ENCODE measurements around the gene LRCH1. TPM values are rescaled to one million over a fixed set of nuclear protein-coding genes. Genes with fewer than 3 reads are reported as not detected.

LRCH1 gene
- total and polyA plus RNA-seq, 10 of the 15 experiments (the other 5 are each of a cell fraction or from before 2014, with no cell fraction given) = 5.3 to 48.9 (median 14.4) TPM

DNA sequence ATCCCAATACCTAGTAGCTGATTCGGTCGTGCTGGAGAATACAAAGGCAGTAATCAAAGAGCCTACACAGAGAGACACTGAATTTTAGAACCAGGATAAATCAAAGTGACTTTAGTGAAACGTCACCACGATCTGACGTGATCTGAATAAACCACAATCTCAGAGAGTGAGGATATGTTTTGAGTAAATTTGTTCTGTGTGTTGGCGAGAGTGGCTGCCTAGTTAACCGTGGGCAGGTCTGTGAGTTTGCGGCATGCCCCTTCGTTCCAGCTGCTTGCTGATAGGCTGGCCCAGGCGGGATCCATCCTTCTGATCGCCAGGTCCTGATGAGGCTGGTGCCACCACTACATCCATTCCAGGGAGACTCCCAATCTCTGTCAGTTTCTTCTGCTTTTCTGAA lies 40.4 kb downstream of the LRCH1 start (continued):
- TF ChIP-seq, protein P1, sequence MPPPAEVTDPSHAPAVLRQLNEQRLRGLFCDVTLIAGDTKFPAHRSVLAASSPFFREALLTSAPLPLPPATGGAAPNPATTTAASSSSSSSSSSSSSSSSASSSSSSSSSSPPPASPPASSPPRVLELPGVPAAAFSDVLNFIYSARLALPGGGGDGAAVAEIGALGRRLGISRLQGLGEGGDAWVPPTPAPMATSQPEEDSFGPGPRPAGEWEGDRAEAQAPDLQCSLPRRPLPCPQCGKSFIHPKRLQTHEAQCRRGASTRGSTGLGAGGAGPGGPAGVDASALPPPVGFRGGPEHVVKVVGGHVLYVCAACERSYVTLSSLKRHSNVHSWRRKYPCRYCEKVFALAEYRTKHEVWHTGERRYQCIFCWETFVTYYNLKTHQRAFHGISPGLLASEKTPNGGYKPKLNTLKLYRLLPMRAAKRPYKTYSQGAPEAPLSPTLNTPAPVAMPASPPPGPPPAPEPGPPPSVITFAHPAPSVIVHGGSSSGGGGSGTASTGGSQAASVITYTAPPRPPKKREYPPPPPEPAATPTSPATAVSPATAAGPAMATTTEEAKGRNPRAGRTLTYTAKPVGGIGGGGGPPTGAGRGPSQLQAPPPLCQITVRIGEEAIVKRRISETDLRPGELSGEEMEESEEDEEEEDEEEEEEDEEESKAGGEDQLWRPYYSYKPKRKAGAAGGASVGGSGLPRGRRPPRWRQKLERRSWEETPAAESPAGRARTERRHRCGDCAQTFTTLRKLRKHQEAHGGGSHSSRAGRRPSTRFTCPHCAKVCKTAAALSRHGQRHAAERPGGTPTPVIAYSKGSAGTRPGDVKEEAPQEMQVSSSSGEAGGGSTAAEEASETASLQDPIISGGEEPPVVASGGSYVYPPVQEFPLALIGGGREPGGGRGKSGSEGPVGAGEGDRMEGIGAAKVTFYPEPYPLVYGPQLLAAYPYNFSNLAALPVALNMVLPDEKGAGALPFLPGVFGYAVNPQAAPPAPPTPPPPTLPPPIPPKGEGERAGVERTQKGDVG (CRISPR knock-in tag; IDR thresholded peaks at IDR 0.05) = no peak
- TF ChIP-seq TAF1 (IDR thresholded peaks at IDR 0.05; ENCODE audit: borderline replicate concordance, low read depth, low read length) (no peak), HDGF (IDR thresholded peaks at IDR 0.05) (0 out of 2 replicates have a peak, but pooled peaks have one; percentile 23), CBX5 (IDR thresholded peaks at IDR 0.05; ENCODE audit: low read depth) (no peak), TARDBP (IDR thresholded peaks at IDR 0.05; ENCODE audit: borderline replicate concordance) (no peak), BACH1 (IDR thresholded peaks at IDR 0.05; ENCODE audit: borderline replicate concordance) (no peak), SIN3A (IDR thresholded peaks at IDR 0.05; ENCODE audit: low read depth, low read length) (no peak), ZNF217 (IDR thresholded peaks at IDR 0.05) (no peak), NFIC (IDR thresholded peaks at IDR 0.05; ENCODE audit: low read depth, low read length) (0 out of 2 replicates have a peak, but pooled peaks have one; percentile 34), CBX3 (IDR thresholded peaks at IDR 0.05; ENCODE audit: borderline replicate concordance, low read depth) (no peak), SREBF1 (IDR thresholded peaks at IDR 0.05; ENCODE audit: low read length) (no peak), RAD51 (IDR thresholded peaks at IDR 0.05) (no peak), POU2F2 (IDR thresholded peaks at IDR 0.05; ENCODE audit: borderline replicate concordance, low read depth, low read length) (peak; percentile 47; the same call in 1 of the 3 replicates), ESRRA (IDR thresholded peaks at IDR 0.05; ENCODE audit: low read length) (no peak), RBBP5 (conservative IDR thresholded peaks at IDR 0.05) (no peak), CREM (IDR thresholded peaks at IDR 0.05; ENCODE audit: low read depth) (peak; percentile 92), ZBED1 (IDR thresholded peaks at IDR 0.05; ENCODE audit: borderline replicate concordance) (no peak)
- TF ChIP-seq, protein P2, sequence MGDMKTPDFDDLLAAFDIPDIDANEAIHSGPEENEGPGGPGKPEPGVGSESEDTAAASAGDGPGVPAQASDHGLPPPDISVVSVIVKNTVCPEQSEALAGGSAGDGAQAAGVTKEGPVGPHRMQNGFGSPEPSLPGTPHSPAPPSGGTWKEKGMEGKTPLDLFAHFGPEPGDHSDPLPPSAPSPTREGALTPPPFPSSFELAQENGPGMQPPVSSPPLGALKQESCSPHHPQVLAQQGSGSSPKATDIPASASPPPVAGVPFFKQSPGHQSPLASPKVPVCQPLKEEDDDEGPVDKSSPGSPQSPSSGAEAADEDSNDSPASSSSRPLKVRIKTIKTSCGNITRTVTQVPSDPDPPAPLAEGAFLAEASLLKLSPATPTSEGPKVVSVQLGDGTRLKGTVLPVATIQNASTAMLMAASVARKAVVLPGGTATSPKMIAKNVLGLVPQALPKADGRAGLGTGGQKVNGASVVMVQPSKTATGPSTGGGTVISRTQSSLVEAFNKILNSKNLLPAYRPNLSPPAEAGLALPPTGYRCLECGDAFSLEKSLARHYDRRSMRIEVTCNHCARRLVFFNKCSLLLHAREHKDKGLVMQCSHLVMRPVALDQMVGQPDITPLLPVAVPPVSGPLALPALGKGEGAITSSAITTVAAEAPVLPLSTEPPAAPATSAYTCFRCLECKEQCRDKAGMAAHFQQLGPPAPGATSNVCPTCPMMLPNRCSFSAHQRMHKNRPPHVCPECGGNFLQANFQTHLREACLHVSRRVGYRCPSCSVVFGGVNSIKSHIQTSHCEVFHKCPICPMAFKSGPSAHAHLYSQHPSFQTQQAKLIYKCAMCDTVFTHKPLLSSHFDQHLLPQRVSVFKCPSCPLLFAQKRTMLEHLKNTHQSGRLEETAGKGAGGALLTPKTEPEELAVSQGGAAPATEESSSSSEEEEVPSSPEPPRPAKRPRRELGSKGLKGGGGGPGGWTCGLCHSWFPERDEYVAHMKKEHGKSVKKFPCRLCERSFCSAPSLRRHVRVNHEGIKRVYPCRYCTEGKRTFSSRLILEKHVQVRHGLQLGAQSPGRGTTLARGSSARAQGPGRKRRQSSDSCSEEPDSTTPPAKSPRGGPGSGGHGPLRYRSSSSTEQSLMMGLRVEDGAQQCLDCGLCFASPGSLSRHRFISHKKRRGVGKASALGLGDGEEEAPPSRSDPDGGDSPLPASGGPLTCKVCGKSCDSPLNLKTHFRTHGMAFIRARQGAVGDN (IDR thresholded peaks at IDR 0.05) = no peak
- TF ChIP-seq, protein P3, sequence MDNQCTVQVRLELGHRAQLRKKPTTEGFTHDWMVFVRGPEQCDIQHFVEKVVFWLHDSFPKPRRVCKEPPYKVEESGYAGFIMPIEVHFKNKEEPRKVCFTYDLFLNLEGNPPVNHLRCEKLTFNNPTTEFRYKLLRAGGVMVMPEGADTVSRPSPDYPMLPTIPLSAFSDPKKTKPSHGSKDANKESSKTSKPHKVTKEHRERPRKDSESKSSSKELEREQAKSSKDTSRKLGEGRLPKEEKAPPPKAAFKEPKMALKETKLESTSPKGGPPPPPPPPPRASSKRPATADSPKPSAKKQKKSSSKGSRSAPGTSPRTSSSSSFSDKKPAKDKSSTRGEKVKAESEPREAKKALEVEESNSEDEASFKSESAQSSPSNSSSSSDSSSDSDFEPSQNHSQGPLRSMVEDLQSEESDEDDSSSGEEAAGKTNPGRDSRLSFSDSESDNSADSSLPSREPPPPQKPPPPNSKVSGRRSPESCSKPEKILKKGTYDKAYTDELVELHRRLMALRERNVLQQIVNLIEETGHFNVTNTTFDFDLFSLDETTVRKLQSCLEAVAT (IDR thresholded peaks at IDR 0.05) = peak; percentile 71; the same call in 1 of the 2 replicates
- TF ChIP-seq, protein P4, sequence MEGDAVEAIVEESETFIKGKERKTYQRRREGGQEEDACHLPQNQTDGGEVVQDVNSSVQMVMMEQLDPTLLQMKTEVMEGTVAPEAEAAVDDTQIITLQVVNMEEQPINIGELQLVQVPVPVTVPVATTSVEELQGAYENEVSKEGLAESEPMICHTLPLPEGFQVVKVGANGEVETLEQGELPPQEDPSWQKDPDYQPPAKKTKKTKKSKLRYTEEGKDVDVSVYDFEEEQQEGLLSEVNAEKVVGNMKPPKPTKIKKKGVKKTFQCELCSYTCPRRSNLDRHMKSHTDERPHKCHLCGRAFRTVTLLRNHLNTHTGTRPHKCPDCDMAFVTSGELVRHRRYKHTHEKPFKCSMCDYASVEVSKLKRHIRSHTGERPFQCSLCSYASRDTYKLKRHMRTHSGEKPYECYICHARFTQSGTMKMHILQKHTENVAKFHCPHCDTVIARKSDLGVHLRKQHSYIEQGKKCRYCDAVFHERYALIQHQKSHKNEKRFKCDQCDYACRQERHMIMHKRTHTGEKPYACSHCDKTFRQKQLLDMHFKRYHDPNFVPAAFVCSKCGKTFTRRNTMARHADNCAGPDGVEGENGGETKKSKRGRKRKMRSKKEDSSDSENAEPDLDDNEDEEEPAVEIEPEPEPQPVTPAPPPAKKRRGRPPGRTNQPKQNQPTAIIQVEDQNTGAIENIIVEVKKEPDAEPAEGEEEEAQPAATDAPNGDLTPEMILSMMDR (IDR thresholded peaks at IDR 0.05 in 2 of 3, conservative IDR thresholded peaks at IDR 0.05 in 1 of 3; ENCODE audit: control insufficient read depth in 2 of 3, extremely low read depth in 1 of 3, insufficient read depth in 1 of 3, low read depth in 3 of 3, low read length in 3 of 3) = no peak

All from GM12878 (cell line).